Measurements from ENCODE around the gene AMZ1.
"Not testable (repeated sequence)": the region's sequence is repeated elsewhere in the genome, so short reads cannot be mapped to it uniquely, and the experiment has no call there.

The AMZ1 gene

DNA sequence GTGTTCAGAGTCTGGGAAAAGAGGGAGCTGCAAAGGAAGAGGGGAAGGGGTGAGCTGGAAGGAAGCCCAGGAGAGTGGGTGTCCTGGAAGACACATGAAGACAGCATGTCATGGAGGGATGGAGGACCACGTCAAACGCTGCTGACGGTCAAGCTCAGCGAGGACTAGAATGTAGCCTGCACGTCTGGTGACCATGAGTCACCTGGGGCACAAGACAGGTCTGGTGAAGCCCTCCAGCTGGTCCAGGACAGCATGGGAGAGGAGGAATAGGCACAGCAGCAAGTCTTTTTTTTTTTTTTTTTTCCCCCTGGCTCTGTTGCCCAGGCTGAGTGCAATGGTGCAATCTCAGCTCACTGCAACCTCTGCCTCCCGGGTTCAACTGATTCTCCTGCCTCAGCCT, 19.6 kb upstream of the AMZ1 start:
- no peaks in the 10 kb centered on the region for H3K27me3 ChIP-seq (replicated peaks in 2 of 5; ENCODE audit: control insufficient read depth in 4 of 5, insufficient read depth in 5 of 5, low read length in 4 of 5)
- no peak overlapping the region for H3K27ac ChIP-seq (ENCODE audit: insufficient read depth in 1 of 2, low read depth in 1 of 2, low read length in 2 of 2, poor library complexity in 1 of 2, severe bottlenecking in 2 of 2)
- WGBS (ENCODE audit: insufficient coverage): 95% methylated on average over 6 of the region's 6 CpGs
- no peak for DNase-seq
- H3K4me3 ChIP-seq (ENCODE audit: control insufficient read depth in 1 of 7, extremely low read depth in 1 of 7, insufficient read depth in 4 of 7, low read depth in 2 of 7, low read length in 6 of 7): no peak overlapping the region
- H3K9me3 ChIP-seq (ENCODE audit: control extremely low read depth in 1 of 5, control insufficient read depth in 4 of 5, insufficient read depth in 2 of 5, low read depth in 1 of 5, low read length in 4 of 5): no peaks in the 10 kb centered on the region
- CTCF ChIA-PET: interaction anchor here (0.8 to 12.3 kb wide), 9 partner anchors 12 to 100 kb away, joined by 3 to 307 read pairs (median 4); no protein-coding TSS in a partner anchor
- H3K4me1 ChIP-seq (ENCODE audit: control extremely low read depth in 1 of 4, control insufficient read depth in 4 of 4, insufficient read depth in 4 of 4, low read length in 3 of 4): peaks cover 0 to 6% (median 4%) of the 10 kb centered on the region in 4 experiments
- POLR2A ChIA-PET: no interaction called here
- peaks cover 0 to 2% (median 0%) of the 10 kb centered on the region in 4 experiments for H3K36me3 ChIP-seq (ENCODE audit: control insufficient read depth in 4 of 4, insufficient read depth in 4 of 4, low read length in 3 of 4)

DNA sequence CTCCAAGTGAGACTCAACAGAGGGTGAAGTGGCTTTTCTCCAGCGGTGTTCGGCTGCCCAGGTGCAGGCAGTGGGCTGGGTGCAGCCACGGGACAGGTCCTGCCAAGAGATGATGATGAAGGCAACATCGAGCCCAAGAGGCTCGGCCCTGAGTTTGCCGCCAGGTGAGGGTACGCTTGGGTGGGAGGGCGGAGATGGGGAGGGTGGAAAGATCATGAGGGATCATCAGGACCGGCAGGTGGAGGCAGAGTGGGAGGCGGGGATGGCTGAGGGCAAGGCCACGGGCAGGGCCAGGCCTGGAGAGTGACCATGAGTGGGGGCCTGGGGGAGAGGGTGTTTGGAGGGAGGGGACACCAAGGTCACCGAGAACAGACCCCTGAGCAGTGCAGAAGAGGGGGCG, 17.8 kb upstream of the AMZ1 start:
- peaks cover 0 to 3% (median 0%) of the 10 kb centered on the region in 5 experiments for H3K9me3 ChIP-seq (ENCODE audit: control extremely low read depth in 1 of 5, control insufficient read depth in 4 of 5, insufficient read depth in 2 of 5, low read depth in 1 of 5, low read length in 4 of 5)
- H3K27ac ChIP-seq (ENCODE audit: insufficient read depth in 1 of 2, low read depth in 1 of 2, low read length in 2 of 2, poor library complexity in 1 of 2, severe bottlenecking in 2 of 2): no peak overlapping the region
- H3K4me3 ChIP-seq (ENCODE audit: control insufficient read depth in 1 of 7, extremely low read depth in 1 of 7, insufficient read depth in 4 of 7, low read depth in 2 of 7, low read length in 6 of 7): no peak overlapping the region
- ChIA-PET POLR2A (interaction anchor here (0.5 kb wide), 1 partner anchor 113 kb away, joined by 7 read pairs; no protein-coding TSS in a partner anchor), CTCF (interaction anchor here (0.8 to 12.3 kb wide), 17 partner anchors 11 to 130 kb away, joined by 3 to 307 read pairs (median 5); partner anchors contain the start of gene AMZ1)
- WGBS (ENCODE audit: insufficient coverage): 94% methylated on average over 12 of the region's 13 CpGs
- no peaks in the 10 kb centered on the region for H3K27me3 ChIP-seq (replicated peaks in 2 of 5; ENCODE audit: control insufficient read depth in 4 of 5, insufficient read depth in 5 of 5, low read length in 4 of 5)
- DNase-seq: no peak
- H3K4me1 ChIP-seq (ENCODE audit: control extremely low read depth in 1 of 4, control insufficient read depth in 4 of 4, insufficient read depth in 4 of 4, low read length in 3 of 4): peaks cover 0 to 6% (median 4%) of the 10 kb centered on the region in 4 experiments
- H3K36me3 ChIP-seq (ENCODE audit: control insufficient read depth in 4 of 4, insufficient read depth in 4 of 4, low read length in 3 of 4): no peaks in the 10 kb centered on the region

DNA sequence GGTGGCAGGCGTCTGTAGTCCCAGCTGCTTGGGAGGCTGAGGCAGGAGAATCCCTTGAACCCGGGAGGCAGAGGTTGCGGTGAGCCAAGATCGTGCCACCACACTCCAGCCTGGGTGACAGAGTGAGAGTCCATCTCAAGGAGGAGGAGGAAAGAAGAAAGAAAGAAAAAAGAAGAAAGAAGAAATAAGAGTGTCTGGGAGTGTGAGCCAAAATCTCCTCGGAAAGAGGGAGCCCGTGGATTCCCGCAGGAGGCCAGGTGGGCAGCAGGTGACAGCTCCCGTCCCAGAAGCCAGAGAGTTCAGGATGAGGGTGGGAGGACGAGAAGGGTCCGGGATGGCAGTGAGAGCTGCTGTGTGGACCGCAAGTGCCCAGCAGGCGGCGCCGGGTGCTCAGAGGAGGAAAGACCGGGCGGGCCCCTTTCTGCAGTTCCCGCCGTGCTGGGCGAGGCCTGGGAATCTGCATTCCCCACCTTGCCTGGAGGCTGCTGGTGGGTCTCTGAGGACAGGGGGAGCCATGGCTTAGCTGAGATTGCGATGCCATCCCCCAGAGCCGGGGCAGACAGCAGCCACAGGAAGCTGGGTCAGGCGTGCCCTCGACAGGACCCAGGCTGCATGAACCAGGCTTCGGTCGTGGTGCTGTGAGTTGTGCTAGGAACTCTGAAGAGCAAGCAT, 17.1 kb upstream of the AMZ1 start:
- no peak overlapping the region for H3K27ac ChIP-seq (ENCODE audit: insufficient read depth in 1 of 2, low read depth in 1 of 2, low read length in 2 of 2, poor library complexity in 1 of 2, severe bottlenecking in 2 of 2)
- 23% methylated on average over 21 of the region's 25 CpGs for WGBS (ENCODE audit: insufficient coverage)
- ChIA-PET CTCF (interaction anchor here (0.8 to 12.3 kb wide), 19 partner anchors 10 to 137 kb away, joined by 3 to 307 read pairs (median 5); partner anchors contain the start of gene AMZ1), POLR2A (interaction anchor here (0.5 kb wide), 1 partner anchor 114 kb away, joined by 7 read pairs; no protein-coding TSS in a partner anchor)
- H3K4me1 ChIP-seq (ENCODE audit: control extremely low read depth in 1 of 4, control insufficient read depth in 4 of 4, insufficient read depth in 4 of 4, low read length in 3 of 4): peaks cover 0 to 6% (median 4%) of the 10 kb centered on the region in 4 experiments
- DNase-seq: peak; percentile 65 to 75 (median 71)
- no peak overlapping the region for H3K4me3 ChIP-seq (ENCODE audit: control insufficient read depth in 1 of 7, extremely low read depth in 1 of 7, insufficient read depth in 4 of 7, low read depth in 2 of 7, low read length in 6 of 7)
- no peaks in the 10 kb centered on the region for H3K36me3 ChIP-seq (ENCODE audit: control insufficient read depth in 4 of 4, insufficient read depth in 4 of 4, low read length in 3 of 4)
- peaks cover 0 to 4% (median 0%) of the 10 kb centered on the region in 5 experiments for H3K9me3 ChIP-seq (ENCODE audit: control extremely low read depth in 1 of 5, control insufficient read depth in 4 of 5, insufficient read depth in 2 of 5, low read depth in 1 of 5, low read length in 4 of 5)
- H3K27me3 ChIP-seq (replicated peaks in 2 of 5; ENCODE audit: control insufficient read depth in 4 of 5, insufficient read depth in 5 of 5, low read length in 4 of 5): no peaks in the 10 kb centered on the region

DNA sequence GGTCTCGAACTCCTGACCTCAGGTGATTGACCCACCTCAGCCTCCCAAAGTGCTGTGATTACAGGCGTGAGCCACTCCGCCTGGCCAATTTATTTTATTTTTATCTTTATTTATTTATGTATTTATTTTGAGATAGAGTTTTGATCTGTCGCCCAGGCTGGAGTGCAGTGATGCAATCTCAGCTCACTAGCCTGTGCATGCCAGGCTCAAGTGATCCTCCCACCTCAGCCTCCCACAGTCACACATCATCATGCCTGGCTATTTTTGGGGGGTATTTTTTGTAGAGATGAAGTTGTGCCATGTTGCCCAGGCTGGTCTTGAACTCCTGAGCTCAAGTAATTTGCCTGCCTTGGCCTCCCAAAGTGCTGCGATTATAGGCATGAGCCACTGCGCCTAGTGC, 14.8 kb upstream of the AMZ1 start:
- H3K9me3 ChIP-seq (ENCODE audit: control extremely low read depth in 1 of 5, control insufficient read depth in 4 of 5, insufficient read depth in 2 of 5, low read depth in 1 of 5, low read length in 4 of 5); H3K4me3 ChIP-seq (ENCODE audit: control insufficient read depth in 1 of 7, extremely low read depth in 1 of 7, insufficient read depth in 4 of 7, low read depth in 2 of 7, low read length in 6 of 7); H3K27ac ChIP-seq (ENCODE audit: insufficient read depth in 1 of 2, low read depth in 1 of 2, low read length in 2 of 2, poor library complexity in 1 of 2, severe bottlenecking in 2 of 2); H3K4me1 ChIP-seq (ENCODE audit: control extremely low read depth in 1 of 4, control insufficient read depth in 4 of 4, insufficient read depth in 4 of 4, low read length in 3 of 4); H3K36me3 ChIP-seq (ENCODE audit: control insufficient read depth in 4 of 4, insufficient read depth in 4 of 4, low read length in 3 of 4); POLR2A ChIA-PET; DNase-seq; H3K27me3 ChIP-seq (replicated peaks in 2 of 5; ENCODE audit: control insufficient read depth in 4 of 5, insufficient read depth in 5 of 5, low read length in 4 of 5): not testable (repeated sequence)
- CTCF ChIA-PET: interaction anchor here (1.2 to 12.3 kb wide), 4 partner anchors 9 to 39 kb away, joined by 3 to 307 read pairs (median 6); no protein-coding TSS in a partner anchor
- no CpG with 5 or more reads among the region's 6 CpGs for WGBS (ENCODE audit: insufficient coverage)

DNA sequence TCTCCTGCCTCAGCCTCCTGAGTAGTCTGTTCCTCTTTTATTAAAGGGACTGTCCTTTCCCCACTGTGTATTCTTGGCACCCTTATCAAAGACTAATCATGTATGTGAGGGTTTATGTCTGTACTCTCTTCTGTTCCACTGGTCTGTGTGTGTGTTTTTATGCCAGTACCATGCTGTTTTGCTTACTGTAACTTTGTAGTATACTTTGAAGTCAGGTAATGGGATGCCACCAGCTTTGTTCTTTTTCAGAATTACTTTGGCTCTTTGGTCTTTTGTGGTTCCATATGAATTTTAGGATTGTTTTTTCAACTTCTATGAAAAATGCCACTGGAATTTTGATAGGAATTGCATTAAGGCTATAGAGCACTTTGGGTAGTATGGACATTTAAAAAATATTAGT, 14.1 kb upstream of the AMZ1 start:
- Histone ChIP-seq H3K36me3 (ENCODE audit: control insufficient read depth in 4 of 4, insufficient read depth in 4 of 4, low read length in 3 of 4) (no peaks in the 10 kb centered on the region), H3K9me3 (ENCODE audit: control extremely low read depth in 1 of 5, control insufficient read depth in 4 of 5, insufficient read depth in 2 of 5, low read depth in 1 of 5, low read length in 4 of 5) (peaks cover 0 to 4% (median 0%) of the 10 kb centered on the region in 5 experiments), H3K4me3 (ENCODE audit: control insufficient read depth in 1 of 7, extremely low read depth in 1 of 7, insufficient read depth in 4 of 7, low read depth in 2 of 7, low read length in 6 of 7) (no peak overlapping the region), H3K4me1 (ENCODE audit: control extremely low read depth in 1 of 4, control insufficient read depth in 4 of 4, insufficient read depth in 4 of 4, low read length in 3 of 4) (peaks cover 0 to 6% (median 4%) of the 10 kb centered on the region in 4 experiments), H3K27me3 (replicated peaks in 2 of 5; ENCODE audit: control insufficient read depth in 4 of 5, insufficient read depth in 5 of 5, low read length in 4 of 5) (no peaks in the 10 kb centered on the region), H3K27ac (ENCODE audit: insufficient read depth in 1 of 2, low read depth in 1 of 2, low read length in 2 of 2, poor library complexity in 1 of 2, severe bottlenecking in 2 of 2) (no peak overlapping the region)
- CTCF ChIA-PET: interaction anchor here (1.2 to 12.3 kb wide), 4 partner anchors 9 to 38 kb away, joined by 3 to 307 read pairs (median 6); no protein-coding TSS in a partner anchor
- POLR2A ChIA-PET: no interaction called here
- no peak for DNase-seq

DNA sequence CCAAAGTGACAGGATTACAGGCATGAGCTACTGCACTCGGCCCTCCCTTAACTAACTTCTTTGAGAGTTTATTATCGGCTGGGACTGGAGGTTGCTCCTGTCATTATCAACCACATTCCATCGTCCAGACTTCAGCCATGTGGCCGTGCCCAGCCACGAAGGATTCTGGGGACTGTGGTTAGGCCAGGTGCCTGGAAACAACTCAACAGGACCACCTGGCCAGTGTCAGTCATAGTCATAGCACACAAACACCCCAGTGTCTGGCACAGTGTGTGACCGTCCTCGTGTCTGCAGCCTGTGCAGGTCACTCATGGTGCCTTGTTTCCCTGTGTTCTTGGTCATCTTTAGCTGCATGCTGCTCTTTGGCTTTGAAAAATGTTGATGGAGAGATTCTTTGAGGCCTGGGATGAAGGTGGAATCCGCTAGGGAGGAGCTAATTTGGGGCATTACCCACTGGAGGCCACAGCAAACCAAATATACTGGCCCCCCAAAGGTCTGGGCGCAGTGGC, 12.7 kb upstream of the AMZ1 start:
- Histone ChIP-seq H3K27me3 (replicated peaks in 2 of 5; ENCODE audit: control insufficient read depth in 4 of 5, insufficient read depth in 5 of 5, low read length in 4 of 5) (no peaks in the 10 kb centered on the region), H3K36me3 (ENCODE audit: control insufficient read depth in 4 of 4, insufficient read depth in 4 of 4, low read length in 3 of 4) (no peaks in the 10 kb centered on the region), H3K9me3 (ENCODE audit: control extremely low read depth in 1 of 5, control insufficient read depth in 4 of 5, insufficient read depth in 2 of 5, low read depth in 1 of 5, low read length in 4 of 5) (peaks cover 0 to 4% (median 0%) of the 10 kb centered on the region in 5 experiments), H3K4me1 (ENCODE audit: control extremely low read depth in 1 of 4, control insufficient read depth in 4 of 4, insufficient read depth in 4 of 4, low read length in 3 of 4) (peaks cover 0 to 9% (median 5%) of the 10 kb centered on the region in 4 experiments), H3K4me3 (ENCODE audit: control insufficient read depth in 1 of 7, extremely low read depth in 1 of 7, insufficient read depth in 4 of 7, low read depth in 2 of 7, low read length in 6 of 7) (no peak overlapping the region), H3K27ac (ENCODE audit: insufficient read depth in 1 of 2, low read depth in 1 of 2, low read length in 2 of 2, poor library complexity in 1 of 2, severe bottlenecking in 2 of 2) (no peak overlapping the region)
- 84% methylated on average over 8 of the region's 9 CpGs for WGBS (ENCODE audit: insufficient coverage)
- CTCF ChIA-PET: interaction anchor here (0.6 to 12.3 kb wide), 3 partner anchors 10 to 83 kb away, joined by 3 to 307 read pairs (median 4); no protein-coding TSS in a partner anchor
- DNase-seq: no peak
- POLR2A ChIA-PET: no interaction called here

DNA sequence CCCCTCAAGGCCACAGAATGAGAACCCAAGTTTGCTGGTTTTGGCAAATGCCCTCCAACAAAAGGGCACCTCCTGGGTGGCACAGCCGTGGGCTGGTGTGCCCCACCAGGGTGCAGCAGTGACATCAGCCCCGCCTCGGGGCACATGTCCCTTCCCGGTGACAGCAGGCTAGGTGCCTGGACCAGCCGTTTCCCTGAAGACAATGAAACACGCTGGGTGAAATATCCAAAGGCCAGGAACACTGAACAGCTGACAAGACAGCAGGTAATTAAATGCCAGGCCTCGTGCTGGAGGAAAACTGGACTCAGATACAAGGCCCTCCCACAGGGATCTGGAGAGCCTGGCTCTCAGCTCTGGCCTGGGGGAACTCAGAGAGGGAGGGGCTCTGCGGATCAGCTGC, 11.4 kb upstream of the AMZ1 start:
- H3K27me3 ChIP-seq (replicated peaks in 2 of 5; ENCODE audit: control insufficient read depth in 4 of 5, insufficient read depth in 5 of 5, low read length in 4 of 5); H3K36me3 ChIP-seq (ENCODE audit: control insufficient read depth in 4 of 4, insufficient read depth in 4 of 4, low read length in 3 of 4); DNase-seq; H3K27ac ChIP-seq (ENCODE audit: insufficient read depth in 1 of 2, low read depth in 1 of 2, low read length in 2 of 2, poor library complexity in 1 of 2, severe bottlenecking in 2 of 2); POLR2A ChIA-PET; H3K4me3 ChIP-seq (ENCODE audit: control insufficient read depth in 1 of 7, extremely low read depth in 1 of 7, insufficient read depth in 4 of 7, low read depth in 2 of 7, low read length in 6 of 7); H3K9me3 ChIP-seq (ENCODE audit: control extremely low read depth in 1 of 5, control insufficient read depth in 4 of 5, insufficient read depth in 2 of 5, low read depth in 1 of 5, low read length in 4 of 5); H3K4me1 ChIP-seq (ENCODE audit: control extremely low read depth in 1 of 4, control insufficient read depth in 4 of 4, insufficient read depth in 4 of 4, low read length in 3 of 4); CTCF ChIA-PET: not testable (repeated sequence)
- 93% methylated on average over 3 of the region's 8 CpGs for WGBS (ENCODE audit: insufficient coverage)

Measured in common myeloid progenitor, CD34-positive (primary cell).